ENCODE results near the gene CDKN2AIP.
"Not testable (repeated sequence)": the region's sequence is repeated elsewhere in the genome, so short reads cannot be mapped to it uniquely, and the experiment has no call there.

The CDKN2AIP gene

GRCh38 chr4:183449193-183449882 lies 4.9 kb downstream of the CDKN2AIP start:
- no peak for DNase-seq

- DNase-seq: no peak
Observed at GRCh38 chr4:183450108-183450507, 5.7 kb downstream of the CDKN2AIP start.

GRCh38 chr4:183455431-183456195 lies 11.2 kb downstream of the CDKN2AIP start:
- no peak for DNase-seq

- no peak for DNase-seq
Observed at GRCh38 chr4:183458005-183458404, 13.6 kb downstream of the CDKN2AIP start.

GRCh38 chr4:183463903-183464619 lies 19.6 kb downstream of the CDKN2AIP start:
- not testable (repeated sequence) for DNase-seq

GRCh38 chr4:183465879-183466278 lies 21.4 kb downstream of the CDKN2AIP start:
- peak in 1 of 14 donors; percentile 9 for DNase-seq

GRCh38 chr4:183467246-183467645 lies 22.8 kb downstream of the CDKN2AIP start:
- no peak for DNase-seq

- DNase-seq: no peak
Observed at GRCh38 chr4:183468210-183469095, 24.0 kb downstream of the CDKN2AIP start.

- no peak for DNase-seq
Observed at GRCh38 chr4:183469285-183469684, 24.8 kb downstream of the CDKN2AIP start.

GRCh38 chr4:183469936-183470335 lies 25.5 kb downstream of the CDKN2AIP start:
- DNase-seq: no peak

- no peak for DNase-seq
Observed at GRCh38 chr4:183470821-183471220, 26.4 kb downstream of the CDKN2AIP start.

- DNase-seq: peak in 12 of 14 donors; percentile 2 to 69 (median 37)
Observed at GRCh38 chr4:183471946-183472708, 27.7 kb downstream of the CDKN2AIP start.

GRCh38 chr4:183478123-183478522 lies 33.7 kb downstream of the CDKN2AIP start:
- no peak for DNase-seq

- no peak for DNase-seq
Observed at GRCh38 chr4:183478926-183479325, 34.5 kb downstream of the CDKN2AIP start.

- DNase-seq: not testable (repeated sequence)
Observed at GRCh38 chr4:183482515-183483095, 38.2 kb downstream of the CDKN2AIP start.

GRCh38 chr4:183483997-183484396 lies 39.6 kb downstream of the CDKN2AIP start:
- no peak for DNase-seq

- DNase-seq: no peak
Observed at GRCh38 chr4:183485411-183486160, 41.1 kb downstream of the CDKN2AIP start.

GRCh38 chr4:183492791-183493222 lies 48.4 kb downstream of the CDKN2AIP start:
- no peak for DNase-seq

- DNase-seq: no peak
Observed at GRCh38 chr4:183493246-183493645, 48.8 kb downstream of the CDKN2AIP start.

- DNase-seq: no peak
Observed at GRCh38 chr4:183495184-183495583, 50.7 kb downstream of the CDKN2AIP start.
